Lower lobe of right lung (tissue), 2 donors: ENCODE measurements around the gene RHOT2. TPM values are rescaled to one million over a fixed set of nuclear protein-coding genes. Genes with fewer than 3 reads are reported as not detected.
A peak's percentile ranks its signal among the peaks of the same experiment; 100 is the strongest.

Experiments
- ATAC-seq, 2 donors: fragments of 200-7000 bp; cut with Tn5 transposase; one replicate each; pipeline ENCODE4 v1.9.1; 2020 to 2022; ENCODE audit warnings: mild to moderate bottlenecking in 2 of 2, moderate library complexity in 2 of 2
- DNase-seq: peaks from one replicate; pipeline ENCODE4 v3.0.0-alpha.2; 2020
- H3K27ac ChIP-seq: fragments of 200-600 bp; one replicate; pipeline ENCODE4 v1.8.0; 2022
- H3K27me3 ChIP-seq: fragments of 200-600 bp; one replicate; pipeline ENCODE4 v1.8.0; 2022; ENCODE audit warnings: low read depth
- H3K36me3 ChIP-seq: fragments of 200-600 bp; one replicate; pipeline ENCODE4 v1.8.0; 2022; ENCODE audit warnings: mild to moderate bottlenecking
- H3K4me1 ChIP-seq: fragments of 200-600 bp; one replicate; pipeline ENCODE4 v1.8.0; 2022
- H3K4me3 ChIP-seq: fragments of 200-600 bp; one replicate; pipeline ENCODE4 v1.8.0; 2022; ENCODE audit warnings: mild to moderate bottlenecking
- H3K9me3 ChIP-seq: fragments of 200-600 bp; one replicate; pipeline ENCODE4 v1.8.0; 2022
- CTCF ChIP-seq: fragments of 200-600 bp; IDR thresholded peaks from one replicate; pipeline ENCODE4 v1.8.0; 2022; ENCODE audit warnings: antibody characterized with exemption, mild to moderate bottlenecking
- intact Hi-C: fragments of 100-400 bp; cut with DNase I; formaldehyde crosslinking; loops from one replicate; pipeline ENCODE4 v1.11.0; 2022
- total RNA-seq: library from RNA; stranded (reverse); fragmentation: NEBNext Ultra II Directional; extraction: Animal tissue kit (Norgen Biotek cat#: 25700); gene quantifications from one replicate; pipeline ENCODE4 v1.2.1, GENCODE V29; 2021
- donor health status: DM: no; HTN: yes; CAD: no; lungs with severe emphysema.

Gene RHOT2
- total RNA-seq, 1 donor from 2014 or later, result 81.6 TPM

GRCh38 chr16:630815-631405 lies 37.0 kb upstream of the RHOT2 start, which contains the start of gene WFIKKN1:
TSS of gene WFIKKN1 (plus strand) at chr16:630985. CDS start at chr16:631254, 269 bp downstream.
- Histone ChIP-seq H3K27me3 (no peaks in the 10 kb centered on the region), H3K4me1 (peaks cover 53% of the 10 kb centered on the region), H3K27ac (peak within 1 kb of the TSS; percentile 68), H3K9me3 (no peaks in the 10 kb centered on the region), H3K36me3 (peaks cover 37% of the 10 kb centered on the region), H3K4me3 (peak within 1 kb of the TSS; percentile 8)
- intact Hi-C loops, result no loop called here
- peak; percentile 1 to 7 for ATAC-seq
- no peak for TF ChIP-seq CTCF
- peak; percentile 74 for DNase-seq

- H3K4me1 ChIP-seq, result peaks cover 53% of the 10 kb centered on the region
- intact Hi-C loops, result no loop called here
- DNase-seq, result no peak
- TF ChIP-seq CTCF, result no peak
- no peak for ATAC-seq
- H3K27me3 ChIP-seq, result no peaks in the 10 kb centered on the region
- H3K4me3 ChIP-seq, result no peak overlapping the region
- H3K36me3 ChIP-seq, result peaks cover 27% of the 10 kb centered on the region
- no peaks in the 10 kb centered on the region for H3K9me3 ChIP-seq
- no peak overlapping the region for H3K27ac ChIP-seq
Observed at GRCh38 chr16:631808-632358, 36.0 kb upstream of the RHOT2 start.

- Histone ChIP-seq H3K4me1 (peaks cover 52% of the 10 kb centered on the region), H3K9me3 (no peaks in the 10 kb centered on the region), H3K27ac (no peak overlapping the region), H3K36me3 (peaks cover 19% of the 10 kb centered on the region), H3K4me3 (no peak overlapping the region), H3K27me3 (no peaks in the 10 kb centered on the region)
- ATAC-seq (no peak), DNase-seq (no peak)
- TF ChIP-seq CTCF, result no peak
- intact Hi-C loops, result no loop called here
Observed at GRCh38 chr16:632486-633335, 35.2 kb upstream of the RHOT2 start.

GRCh38 chr16:633336-634050 lies 34.4 kb upstream of the RHOT2 start:
- Histone ChIP-seq H3K4me1 (peaks cover 49% of the 10 kb centered on the region), H3K4me3 (no peak overlapping the region), H3K36me3 (peaks cover 12% of the 10 kb centered on the region), H3K9me3 (no peaks in the 10 kb centered on the region), H3K27ac (no peak overlapping the region), H3K27me3 (no peaks in the 10 kb centered on the region)
- intact Hi-C loops, result no loop called here
- no peak for TF ChIP-seq CTCF
- no peak for ATAC-seq
- DNase-seq, result no peak

GRCh38 chr16:634051-634670 lies 33.8 kb upstream of the RHOT2 start:
- Histone ChIP-seq H3K4me3 (no peak overlapping the region), H3K27ac (no peak overlapping the region), H3K9me3 (no peaks in the 10 kb centered on the region), H3K36me3 (peaks cover 5% of the 10 kb centered on the region), H3K4me1 (peaks cover 43% of the 10 kb centered on the region), H3K27me3 (no peaks in the 10 kb centered on the region)
- ATAC-seq (no peak), DNase-seq (no peak)
- no peak for TF ChIP-seq CTCF
- intact Hi-C loops, result no loop called here
